OCI-LY7 (cell line): Measurements from ENCODE around the gene RACGAP1. TPM values are rescaled to one million over a fixed set of nuclear protein-coding genes. Genes with fewer than 3 reads are reported as not detected.

ENCODE experiments used
- BruUV-seq: library from RNA; stranded (reverse); fragments of 400-500 nt; replicated peaks from 2 replicates; lab custom pipeline; 2021; lab: Mats Ljungman, UMichigan
- CTCF ChIA-PET: fragments of 300-600 bp; sonication (Branson Sonifier 250); formaldehyde crosslinking; loops from one replicate; lab custom pipeline; 2022; ENCODE audit warnings: antibody characterized with exemption; ENCODE audit not compliant: unreplicated experiment; lab: Charles Lee
- POLR2A ChIA-PET: fragments of 300-600 bp; sonication (Branson Sonifier 250); formaldehyde crosslinking; loops from one replicate; lab custom pipeline; 2022; ENCODE audit warnings: antibody characterized with exemption; lab: Charles Lee
- DNase-seq: peaks from one replicate; pipeline ENCODE4 v3.0.0-alpha.2; 2015; ENCODE audit warnings: low spot score
- H2AFZ ChIP-seq: fragments of 200-600 bp; sonication (generic), shearing (Covaris generic); 2 replicates; pipeline ENCODE4 v1.6.1; 2014; ENCODE audit warnings: mild to moderate bottlenecking, antibody characterized with exemption, low read length, moderate library complexity
- H3K27ac ChIP-seq: fragments of 200-600 bp; sonication (generic); 2 replicates; pipeline ENCODE4 v1.5.1; 2014; ENCODE audit warnings: mixed run types, low read depth, mild to moderate bottlenecking, moderate library complexity, low read length, inconsistent platforms; ENCODE audit not compliant: poor library complexity, severe bottlenecking
- H3K36me3 ChIP-seq: fragments of 200-600 bp; sonication (generic); 2 replicates; pipeline ENCODE4 v1.6.1; 2014; ENCODE audit warnings: mild to moderate bottlenecking, antibody characterized with exemption, low read length, moderate library complexity, mixed read lengths; ENCODE audit not compliant: insufficient read depth
- H3K4me1 ChIP-seq: fragments of 200-600 bp; sonication (generic); 2 replicates; pipeline ENCODE4 v1.5.1; 2014; ENCODE audit warnings: mild to moderate bottlenecking, low read length; ENCODE audit not compliant: insufficient read depth, poor library complexity, severe bottlenecking
- H3K4me2 ChIP-seq: fragments of 200-600 bp; sonication (generic); 2 replicates; pipeline ENCODE4 v1.6.1; 2014; ENCODE audit warnings: mild to moderate bottlenecking, low read length
- H3K4me3 ChIP-seq: fragments of 200-600 bp; sonication (generic); 2 replicates; pipeline ENCODE4 v1.5.1; 2014; ENCODE audit warnings: mild to moderate bottlenecking, low read depth, low read length; ENCODE audit not compliant: poor library complexity, severe bottlenecking
- H3K79me2 ChIP-seq: fragments of 200-600 bp; sonication (generic); 2 replicates; pipeline ENCODE4 v1.6.1; 2016; ENCODE audit warnings: low read depth, mild to moderate bottlenecking, low read length, moderate library complexity, mixed read lengths; ENCODE audit not compliant: insufficient read depth
- H3K9me2 ChIP-seq: fragments of 200-600 bp; sonication (generic); 2 replicates; pipeline ENCODE4 v1.6.1; 2016; ENCODE audit warnings: mild to moderate bottlenecking, low read length, mixed read lengths; ENCODE audit not compliant: insufficient read depth
- H3K9me3 ChIP-seq: fragments of 200-600 bp; sonication (generic); 2 replicates; pipeline ENCODE4 v1.6.1; 2014; ENCODE audit warnings: mild to moderate bottlenecking, mixed run types, low read length, mixed read lengths
- H4K20me1 ChIP-seq: fragments of 200-600 bp; sonication (generic); 2 replicates; pipeline ENCODE4 v1.6.1; 2014; ENCODE audit warnings: mild to moderate bottlenecking, antibody characterized with exemption, low read length, moderate library complexity, mixed read lengths; ENCODE audit not compliant: insufficient read depth
- CTCF ChIP-seq: fragments of 200-600 bp; sonication (generic); conservative IDR thresholded peaks from 2 replicates; pipeline ENCODE4 v1.5.1; 2014; ENCODE audit warnings: mild to moderate bottlenecking, antibody characterized with exemption, low read length, moderate library complexity, mixed read lengths
- EZH2phosphoT487 ChIP-seq: fragments of 200-600 bp; sonication (generic); IDR thresholded peaks from 2 replicates; pipeline ENCODE4 v1.6.1; 2018; ENCODE audit warnings: low read depth, borderline replicate concordance, mild to moderate bottlenecking, mixed run types, antibody characterized with exemption, low read length, moderate library complexity, mixed read lengths
- intact Hi-C: fragments of 100-400 bp; cut with micrococcal nuclease; formaldehyde crosslinking; loops from one replicate; pipeline ENCODE4 v1.10.0; 2022; ENCODE audit not compliant: unreplicated experiment
- total RNA-seq, 2 experiments: library from RNA; depleted of rRNA in 1 of 2; stranded (reverse); fragments of >200 nt in 1 of 2; shearing (Covaris generic) in 1 of 2; gene quantifications; 2 replicates each; pipeline ENCODE4 v1.2.3, GENCODE V29; 2014 to 2022

The RACGAP1 gene
- total RNA-seq, 2 experiments from 2014 or later, result 69.6 to 104 TPM

- H2AFZ ChIP-seq, result peak overlapping the region; percentile 11; the same call in 1 of the 2 replicates
- CTCF ChIA-PET, result no interaction called here
- no peaks in the 10 kb centered on the region for H3K9me3 ChIP-seq
- H3K36me3 ChIP-seq, result no peaks in the 10 kb centered on the region
- no peak for DNase-seq
- intact Hi-C loops, result no loop called here
- H3K4me1 ChIP-seq, result peaks cover 10% of the 10 kb centered on the region
- H3K9me2 ChIP-seq, result no peaks in the 10 kb centered on the region
- no peaks in the 10 kb centered on the region for H4K20me1 ChIP-seq
- TF ChIP-seq CTCF (no peak), EZH2phosphoT487 (no peak)
- 0 out of 2 replicates have a peak overlapping the region, but pooled peaks have one; percentile 37 for H3K4me2 ChIP-seq
- no peak overlapping the region for H3K27ac ChIP-seq
- H3K4me3 ChIP-seq, result no peak overlapping the region
- no TSS peak for BruUV-seq
- POLR2A ChIA-PET, result no interaction called here
- H3K79me2 ChIP-seq, result no peaks in the 10 kb centered on the region
Measured at GRCh38 chr12:49960474-49961110, 64.7 kb downstream of the RACGAP1 start.

GRCh38 chr12:49959685-49960473 is 65.4 kb downstream of the RACGAP1 start:
- ChIA-PET CTCF (no interaction called here), POLR2A (interaction anchor here (0.6 kb wide), 1 partner anchor 44 kb away, joined by 3 read pairs; no protein-coding TSS in a partner anchor)
- no peaks in the 10 kb centered on the region for H3K36me3 ChIP-seq
- no peaks in the 10 kb centered on the region for H3K9me2 ChIP-seq
- BruUV-seq, result no TSS peak
- no peaks in the 10 kb centered on the region for H3K9me3 ChIP-seq
- DNase-seq, result peak; percentile 47
- H3K4me3 ChIP-seq, result no peak overlapping the region
- H3K79me2 ChIP-seq, result no peaks in the 10 kb centered on the region
- H2AFZ ChIP-seq, result peak overlapping the region; percentile 11; the same call in 1 of the 2 replicates
- peaks cover 10% of the 10 kb centered on the region for H3K4me1 ChIP-seq
- H3K4me2 ChIP-seq, result peak overlapping the region; percentile 37; the same call in 1 of the 2 replicates
- no peak overlapping the region for H3K27ac ChIP-seq
- no peaks in the 10 kb centered on the region for H4K20me1 ChIP-seq
- TF ChIP-seq EZH2phosphoT487 (no peak), CTCF (no peak)
- intact Hi-C loops, result no loop called here

- Histone ChIP-seq H3K27ac (no peak overlapping the region), H3K4me2 (no peak overlapping the region), H4K20me1 (no peaks in the 10 kb centered on the region), H3K4me1 (peaks cover 10% of the 10 kb centered on the region), H3K79me2 (no peaks in the 10 kb centered on the region), H3K9me2 (no peaks in the 10 kb centered on the region), H2AFZ (no peak overlapping the region), H3K9me3 (no peaks in the 10 kb centered on the region), H3K4me3 (no peak overlapping the region), H3K36me3 (no peaks in the 10 kb centered on the region)
- no TSS peak for BruUV-seq
- ChIA-PET CTCF (interaction anchor here (0.5 kb wide), 1 partner anchor 11 kb away, joined by 11 read pairs; no protein-coding TSS in a partner anchor), POLR2A (no interaction called here)
- TF ChIP-seq CTCF, result no peak
- TF ChIP-seq EZH2phosphoT487, result no peak
- no peak for DNase-seq
- intact Hi-C loops, result no loop called here
Measured at GRCh38 chr12:49957570-49957967, 67.7 kb downstream of the RACGAP1 start.
